GM12865 (cell line): Measurements from ENCODE around the gene WDR17.

Experiments used
- DNase-seq: peaks from one replicate; pipeline ENCODE4 v3.0.0; 2010; ENCODE audit warnings: low read depth
- H3K4me3 ChIP-seq: 2 replicates; pipeline ENCODE4 v1.5.1; 2011; ENCODE audit warnings: mild to moderate bottlenecking, low read depth, low read length, control low read depth
- TF ChIP-seq, protein P1 (sequence below): IDR thresholded peaks from 2 replicates; pipeline ENCODE4 v1.5.1; 2011; ENCODE audit warnings: low read length, control low read depth, low read depth, inconsistent platforms; ENCODE audit not compliant: insufficient read depth; ENCODE audit errors: missing control alignments

WDR17 gene

DNA sequence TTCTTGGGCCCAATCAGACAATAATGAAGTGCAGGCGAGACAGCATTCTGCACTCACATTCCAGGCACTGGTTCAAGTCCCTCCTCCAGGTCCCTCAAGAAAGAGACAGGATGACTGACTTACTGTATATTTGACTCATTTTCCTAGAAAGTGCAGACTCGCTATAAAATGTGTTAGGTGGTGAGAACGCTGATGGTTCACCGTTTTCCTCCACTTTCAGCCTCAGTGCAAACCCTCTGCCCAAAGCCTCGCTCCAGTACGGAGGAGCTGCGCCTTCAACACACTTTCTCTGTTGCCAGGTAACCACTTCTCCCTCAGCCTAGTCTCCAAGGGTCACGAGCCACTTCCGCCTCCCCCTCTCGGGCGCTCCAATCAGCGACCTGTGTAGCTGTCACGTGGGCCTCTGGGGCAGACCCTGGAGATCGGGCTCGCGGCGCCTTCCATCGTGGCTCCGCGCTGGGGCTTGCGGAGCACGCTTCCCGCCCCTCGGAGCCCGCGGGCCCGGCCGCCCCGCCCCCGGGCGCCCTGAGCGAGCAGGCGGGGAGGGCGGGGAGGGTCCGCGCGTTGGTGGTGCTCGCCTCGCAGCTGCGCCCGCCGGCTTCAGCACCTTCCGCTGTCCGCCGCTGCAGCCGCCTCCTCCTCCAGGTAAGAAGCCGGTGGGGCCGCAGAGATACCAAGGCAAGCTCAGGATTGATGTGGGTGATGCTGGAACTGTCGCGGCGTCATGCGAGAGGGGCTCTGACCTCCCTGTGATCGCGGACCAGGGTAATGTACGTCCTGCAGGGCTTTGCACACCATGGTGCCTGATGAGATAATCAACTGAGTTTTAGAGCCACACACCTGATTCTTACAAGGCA is at the start of gene WDR17:
Gene WDR17, plus strand, starts transcription at position 407 of the 857 bp plus-strand sequence. CDS start 45,740 bp downstream, outside the sequence.
- TF ChIP-seq, protein P1, sequence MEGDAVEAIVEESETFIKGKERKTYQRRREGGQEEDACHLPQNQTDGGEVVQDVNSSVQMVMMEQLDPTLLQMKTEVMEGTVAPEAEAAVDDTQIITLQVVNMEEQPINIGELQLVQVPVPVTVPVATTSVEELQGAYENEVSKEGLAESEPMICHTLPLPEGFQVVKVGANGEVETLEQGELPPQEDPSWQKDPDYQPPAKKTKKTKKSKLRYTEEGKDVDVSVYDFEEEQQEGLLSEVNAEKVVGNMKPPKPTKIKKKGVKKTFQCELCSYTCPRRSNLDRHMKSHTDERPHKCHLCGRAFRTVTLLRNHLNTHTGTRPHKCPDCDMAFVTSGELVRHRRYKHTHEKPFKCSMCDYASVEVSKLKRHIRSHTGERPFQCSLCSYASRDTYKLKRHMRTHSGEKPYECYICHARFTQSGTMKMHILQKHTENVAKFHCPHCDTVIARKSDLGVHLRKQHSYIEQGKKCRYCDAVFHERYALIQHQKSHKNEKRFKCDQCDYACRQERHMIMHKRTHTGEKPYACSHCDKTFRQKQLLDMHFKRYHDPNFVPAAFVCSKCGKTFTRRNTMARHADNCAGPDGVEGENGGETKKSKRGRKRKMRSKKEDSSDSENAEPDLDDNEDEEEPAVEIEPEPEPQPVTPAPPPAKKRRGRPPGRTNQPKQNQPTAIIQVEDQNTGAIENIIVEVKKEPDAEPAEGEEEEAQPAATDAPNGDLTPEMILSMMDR = no peak
- H3K4me3 ChIP-seq = peak within 1 kb of the TSS; percentile 57
- peak; percentile 93 for DNase-seq

GRCh38 chr4:176016601-176017000 is 49.0 kb upstream of the WDR17 start:
- TF ChIP-seq, protein P1 = no peak
- H3K4me3 ChIP-seq = no peak overlapping the region
- no peak for DNase-seq

GRCh38 chr4:176020481-176021085 is 45.1 kb upstream of the WDR17 start:
- no peak for DNase-seq
- no peak overlapping the region for H3K4me3 ChIP-seq
- TF ChIP-seq, protein P1 = no peak

DNA sequence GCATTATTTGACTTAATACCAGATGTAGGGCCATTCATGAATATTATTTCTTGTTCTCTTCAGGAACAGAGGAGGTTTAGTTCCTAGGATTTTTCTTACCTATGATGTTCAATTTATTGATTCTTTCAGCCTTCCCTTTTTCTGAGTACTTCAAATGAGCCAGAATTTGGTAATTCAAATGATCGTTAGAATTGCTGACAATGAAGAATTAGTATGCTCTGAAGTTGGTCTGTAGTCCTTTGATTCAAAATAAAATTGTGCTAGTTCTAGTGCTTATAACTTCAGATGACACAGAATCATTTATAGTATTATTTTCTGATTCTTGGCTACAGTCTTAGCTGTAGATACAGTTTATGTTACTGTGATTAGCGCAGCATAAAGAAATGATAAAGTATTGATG is 35.2 kb upstream of the WDR17 start:
- DNase-seq = no peak
- TF ChIP-seq, protein P1 = no peak
- H3K4me3 ChIP-seq = no peak overlapping the region

GRCh38 chr4:176031922-176032321 is 33.7 kb upstream of the WDR17 start:
- TF ChIP-seq, protein P1 = no peak
- H3K4me3 ChIP-seq = no peak overlapping the region
- DNase-seq = no peak

DNA sequence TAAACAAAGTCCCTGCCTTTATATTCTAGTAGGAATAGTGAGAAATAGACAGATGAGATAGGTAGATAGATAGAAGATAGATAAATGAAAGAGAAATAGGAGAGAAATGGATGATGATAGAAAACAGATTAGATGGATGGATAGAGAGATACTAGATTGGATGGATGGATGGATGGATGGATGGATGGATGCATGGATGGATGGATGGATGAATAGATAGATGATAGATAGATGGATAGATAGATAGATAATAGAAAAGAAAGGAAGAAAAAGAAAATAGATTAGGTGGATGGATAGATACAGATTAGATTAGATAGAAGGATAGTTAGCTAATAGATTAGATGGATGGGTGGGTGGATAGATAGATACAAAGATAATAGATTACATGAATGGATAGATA is 33.2 kb upstream of the WDR17 start:
- TF ChIP-seq, protein P1 = no peak
- DNase-seq = no peak
- H3K4me3 ChIP-seq = no peak overlapping the region
